PC-3 (cell line): ENCODE measurements around the gene ENTR1. TPM values are rescaled to one million over a fixed set of nuclear protein-coding genes. Genes with fewer than 3 reads are reported as not detected.

Experiments used
- ATAC-seq: fragments of 200-7000 bp; cut with Tn5 transposase; 2 replicates; pipeline ENCODE4 v1.9.1; 2020; ENCODE audit warnings: mild to moderate bottlenecking, moderate library complexity
- BruUV-seq: library from RNA; stranded (reverse); fragments of 400-500 nt; replicated peaks from 2 replicates; lab custom pipeline; 2021; lab: Mats Ljungman, UMichigan
- CTCF ChIA-PET: fragments of 300-600 bp; sonication (Branson Sonifier 250); formaldehyde crosslinking; loops from one replicate; lab custom pipeline; 2022; ENCODE audit warnings: antibody characterized with exemption; lab: Charles Lee
- POLR2A ChIA-PET: fragments of 300-600 bp; sonication (Branson Sonifier 250); formaldehyde crosslinking; loops from one replicate; lab custom pipeline; 2022; ENCODE audit warnings: antibody characterized with exemption; ENCODE audit not compliant: unreplicated experiment; lab: Charles Lee
- DNase-seq: peaks from one replicate; pipeline ENCODE4 v3.0.0-alpha.2; 2015
- H2AFZ ChIP-seq: fragments of 300-600 bp; sonication (generic); 2 replicates; pipeline ENCODE4 v1.6.0; 2016; ENCODE audit warnings: antibody characterized with exemption, low read length
- H3F3A ChIP-seq: fragments of 300-600 bp; sonication (generic); one replicate; pipeline ENCODE4 v1.6.0; 2017; ENCODE audit warnings: antibody characterized with exemption, low read length, control low read depth, mild to moderate bottlenecking; ENCODE audit not compliant: unreplicated experiment
- H3K27ac ChIP-seq: fragments of 300-600 bp; sonication (generic); 2 replicates; pipeline ENCODE4 v1.5.1; 2016; ENCODE audit warnings: mild to moderate bottlenecking, low read length
- H3K27me3 ChIP-seq: fragments of 300-600 bp; sonication (generic); 2 replicates; pipeline ENCODE4 v1.6.1; 2016; ENCODE audit warnings: low read length, mixed read lengths
- H3K36me3 ChIP-seq: fragments of 300-600 bp; sonication (generic); 2 replicates; pipeline ENCODE4 v1.6.1; 2016; ENCODE audit warnings: low read depth, mixed run types, low read length, mixed read lengths
- H3K4me1 ChIP-seq: fragments of 300-600 bp; sonication (generic); 2 replicates; pipeline ENCODE4 v1.5.1; 2016; ENCODE audit warnings: low read length; ENCODE audit not compliant: insufficient read depth
- H3K4me2 ChIP-seq: fragments of 300-600 bp; sonication (generic); 2 replicates; pipeline ENCODE4 v1.6.0; 2016; ENCODE audit warnings: low read length
- H3K4me3 ChIP-seq: fragments of 300-600 bp; sonication (generic); 2 replicates; pipeline ENCODE4 v1.5.1; 2016; ENCODE audit warnings: mild to moderate bottlenecking, low read length, mixed read lengths
- H3K79me2 ChIP-seq: fragments of 300-600 bp; sonication (generic); 2 replicates; pipeline ENCODE4 v1.6.1; 2017; ENCODE audit warnings: low read length, mixed read lengths
- H3K9ac ChIP-seq: fragments of 300-600 bp; sonication (generic); 2 replicates; pipeline ENCODE4 v1.6.0; 2016; ENCODE audit warnings: mild to moderate bottlenecking, low read length
- H3K9me2 ChIP-seq: fragments of 300-600 bp; sonication (generic); replicated peaks from 2 replicates; pipeline ENCODE4 v1.6.1; 2016; ENCODE audit warnings: mixed run types, low read length, mixed read lengths
- H3K9me3 ChIP-seq: fragments of 300-600 bp; sonication (generic); 2 replicates; pipeline ENCODE4 v1.6.1; 2016; ENCODE audit warnings: low read length, mixed read lengths
- H4K20me1 ChIP-seq: fragments of 300-600 bp; sonication (generic); 2 replicates; pipeline ENCODE4 v1.6.1; 2016; ENCODE audit warnings: low read length, mixed read lengths
- EZH2 ChIP-seq: fragments of 300-600 bp; sonication (generic); IDR thresholded peaks from one replicate; pipeline ENCODE4 v1.6.1; 2017; ENCODE audit warnings: antibody characterized with exemption, mild to moderate bottlenecking, low read length; ENCODE audit not compliant: unreplicated experiment
- EZH2phosphoT487 ChIP-seq: fragments of 300-600 bp; sonication (generic); IDR thresholded peaks from 2 replicates; pipeline ENCODE4 v1.6.1; 2018; ENCODE audit warnings: mild to moderate bottlenecking, antibody characterized with exemption, low read length, borderline replicate concordance
- intact Hi-C: fragments of 100-400 bp; cut with micrococcal nuclease; formaldehyde crosslinking; loops from 2 replicates; pipeline ENCODE4 v1.9.0; 2023
- total RNA-seq: library from RNA; depleted of rRNA; stranded (reverse); fragments of >200 nt; gene quantifications from 2 replicates; pipeline ENCODE4 v1.2.3, GENCODE V29; 2014
- TF ChIP-seq, protein P1 (sequence below): fragments of 300-600 bp; sonication (generic); conservative IDR thresholded peaks from 2 replicates; pipeline ENCODE4 v1.5.1; 2017; ENCODE audit warnings: antibody characterized with exemption, low read depth, mild to moderate bottlenecking, low read length

The ENTR1 gene
- total RNA-seq, 1 experiment from 2014 or later, result 32.3 TPM

GRCh38 chr9:136372006-136372405, 38.4 kb downstream of the ENTR1 start:
- Histone ChIP-seq H3K27me3 (no peaks in the 10 kb centered on the region), H3K9ac (no peak overlapping the region), H2AFZ (no peak overlapping the region), H3K4me3 (no peak overlapping the region), H3K27ac (no peak overlapping the region), H3K9me2 (no peaks in the 10 kb centered on the region), H3K4me1 (no peaks in the 10 kb centered on the region), H3F3A (no peaks in the 10 kb centered on the region), H4K20me1 (no peaks in the 10 kb centered on the region), H3K36me3 (no peaks in the 10 kb centered on the region), H3K9me3 (no peaks in the 10 kb centered on the region), H3K79me2 (no peaks in the 10 kb centered on the region), H3K4me2 (no peak overlapping the region)
- ChIA-PET CTCF (no interaction called here), POLR2A (interaction anchor here (0.7 kb wide), 1 partner anchor 9 kb away, joined by 3 read pairs; no protein-coding TSS in a partner anchor)
- TF ChIP-seq EZH2phosphoT487 (no peak), EZH2 (no peak)
- TF ChIP-seq, protein P1, sequence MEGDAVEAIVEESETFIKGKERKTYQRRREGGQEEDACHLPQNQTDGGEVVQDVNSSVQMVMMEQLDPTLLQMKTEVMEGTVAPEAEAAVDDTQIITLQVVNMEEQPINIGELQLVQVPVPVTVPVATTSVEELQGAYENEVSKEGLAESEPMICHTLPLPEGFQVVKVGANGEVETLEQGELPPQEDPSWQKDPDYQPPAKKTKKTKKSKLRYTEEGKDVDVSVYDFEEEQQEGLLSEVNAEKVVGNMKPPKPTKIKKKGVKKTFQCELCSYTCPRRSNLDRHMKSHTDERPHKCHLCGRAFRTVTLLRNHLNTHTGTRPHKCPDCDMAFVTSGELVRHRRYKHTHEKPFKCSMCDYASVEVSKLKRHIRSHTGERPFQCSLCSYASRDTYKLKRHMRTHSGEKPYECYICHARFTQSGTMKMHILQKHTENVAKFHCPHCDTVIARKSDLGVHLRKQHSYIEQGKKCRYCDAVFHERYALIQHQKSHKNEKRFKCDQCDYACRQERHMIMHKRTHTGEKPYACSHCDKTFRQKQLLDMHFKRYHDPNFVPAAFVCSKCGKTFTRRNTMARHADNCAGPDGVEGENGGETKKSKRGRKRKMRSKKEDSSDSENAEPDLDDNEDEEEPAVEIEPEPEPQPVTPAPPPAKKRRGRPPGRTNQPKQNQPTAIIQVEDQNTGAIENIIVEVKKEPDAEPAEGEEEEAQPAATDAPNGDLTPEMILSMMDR, result no peak
- intact Hi-C loops, result no loop called here
- DNase-seq (no peak), ATAC-seq (no peak)
- BruUV-seq, result no TSS peak

- Histone ChIP-seq H3K36me3 (no peaks in the 10 kb centered on the region), H4K20me1 (no peaks in the 10 kb centered on the region), H3K9ac (no peak overlapping the region), H3K4me3 (no peak overlapping the region), H3K27ac (no peak overlapping the region), H3K9me2 (no peaks in the 10 kb centered on the region), H3K4me1 (no peaks in the 10 kb centered on the region), H3K27me3 (no peaks in the 10 kb centered on the region), H3K9me3 (no peaks in the 10 kb centered on the region), H3K79me2 (no peaks in the 10 kb centered on the region), H3K4me2 (no peak overlapping the region), H2AFZ (no peak overlapping the region), H3F3A (no peaks in the 10 kb centered on the region)
- CTCF ChIA-PET, result no interaction called here
- no peak for ATAC-seq
- intact Hi-C loops, result no loop called here
- POLR2A ChIA-PET, result interaction anchor here (0.7 kb wide), 1 partner anchor 8 kb away, joined by 3 read pairs; no protein-coding TSS in a partner anchor
- no peak for DNase-seq
- BruUV-seq, result no TSS peak
- TF ChIP-seq, protein P1, result no peak
- no peak for TF ChIP-seq EZH2phosphoT487
- TF ChIP-seq EZH2, result no peak
Observed at GRCh38 chr9:136371533-136371880, 38.9 kb downstream of the ENTR1 start.

DNA sequence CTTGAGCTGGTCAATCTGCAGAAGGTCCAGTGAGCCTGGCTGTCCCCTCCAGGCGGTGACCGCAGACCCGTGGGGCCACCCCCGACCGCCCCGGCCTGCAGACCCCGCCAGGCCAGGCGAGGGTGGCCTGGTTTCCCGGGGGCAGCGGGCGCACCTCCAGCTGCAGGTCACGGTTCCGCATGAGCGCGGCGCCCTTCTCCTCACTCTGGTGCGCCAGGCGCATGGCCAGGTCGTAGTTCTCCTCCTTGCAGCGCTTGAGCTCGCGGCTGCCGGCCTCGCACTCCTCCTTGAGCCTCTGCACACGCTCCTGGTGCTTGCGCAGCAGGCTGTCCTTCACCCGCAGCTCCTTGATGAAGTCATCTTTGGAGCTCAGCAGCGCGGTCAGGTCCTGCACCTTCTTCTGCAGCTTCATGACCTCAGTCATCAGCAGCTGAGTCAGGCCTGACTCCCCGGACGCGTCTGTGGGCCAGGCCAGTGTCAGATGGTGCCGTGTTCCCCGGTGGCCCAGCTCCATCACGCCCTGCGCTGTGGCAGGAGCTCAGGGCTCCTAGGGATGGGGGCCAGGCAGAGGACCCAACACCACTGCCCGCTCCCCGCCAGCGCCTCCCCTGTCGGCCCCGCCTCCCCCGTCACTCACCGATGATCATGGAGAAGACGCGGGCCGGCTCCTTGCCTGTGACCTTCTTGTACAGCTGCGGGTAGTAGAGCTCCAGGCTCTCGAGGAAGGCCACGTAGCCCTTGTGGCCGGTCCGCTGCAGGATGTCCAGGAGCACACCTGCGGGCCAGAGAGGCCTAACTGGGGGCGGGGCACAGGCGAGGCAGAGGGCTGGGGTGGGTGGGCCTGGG, 39.5 kb downstream of the ENTR1 start:
- H3K9me2 ChIP-seq, result no peaks in the 10 kb centered on the region
- no peaks in the 10 kb centered on the region for H3K27me3 ChIP-seq
- H3K27ac ChIP-seq, result no peak overlapping the region
- BruUV-seq, result no TSS peak
- no peak overlapping the region for H3K9ac ChIP-seq
- DNase-seq (no peak), ATAC-seq (peak; percentile 23; the same call in 1 of the 2 replicates)
- ChIA-PET POLR2A (interaction anchor here (0.7 kb wide), 1 partner anchor 8 kb away, joined by 3 read pairs; no protein-coding TSS in a partner anchor), CTCF (no interaction called here)
- H2AFZ ChIP-seq, result no peak overlapping the region
- H3K36me3 ChIP-seq, result no peaks in the 10 kb centered on the region
- intact Hi-C loops, result no loop called here
- H3K9me3 ChIP-seq, result no peaks in the 10 kb centered on the region
- no peak overlapping the region for H3K4me2 ChIP-seq
- no peaks in the 10 kb centered on the region for H4K20me1 ChIP-seq
- H3F3A ChIP-seq, result no peaks in the 10 kb centered on the region
- TF ChIP-seq, protein P1, result no peak
- TF ChIP-seq EZH2 (no peak), EZH2phosphoT487 (no peak)
- H3K4me3 ChIP-seq, result no peak overlapping the region
- H3K79me2 ChIP-seq, result no peaks in the 10 kb centered on the region
- H3K4me1 ChIP-seq, result no peaks in the 10 kb centered on the region
